Measurements from ENCODE around the gene C6.

- TF ChIP-seq CTCF (conservative IDR thresholded peaks at IDR 0.05 in 1 of 2, IDR thresholded peaks at IDR 0.05 in 1 of 2; ENCODE audit: low read depth in 1 of 2, low read length in 2 of 2) (no peak), EZH2 (IDR thresholded peaks at IDR 0.05; ENCODE audit: low read length, missing control alignments) (no peak)
Measured at GRCh38 chr5:41203033-41203432, 10.3 kb downstream of the C6 start.

Measured in fibroblast of lung (primary cell).